Adrenal gland (tissue), 5 donors: ENCODE results near the gene MAST4.

ENCODE experiments used
- POLR2A ChIP-seq, 2 donors: fragments of 450-650 bp; IDR thresholded peaks; one replicate each; pipeline ENCODE4 v1.6.1; 2017; ENCODE audit warnings: antibody characterized with exemption in 2 of 2, mild to moderate bottlenecking in 2 of 2, moderate library complexity in 1 of 2
- TF ChIP-seq, protein P1 (sequence below), 6 experiments: fragments of 450-650 bp in 4 of 6; fragments of 200-600 bp in 2 of 6; sonication (generic) in 1 of 6; IDR thresholded peaks; 1 replicate in 5 of 6; 2 replicates in 1 of 6; pipeline versions ENCODE4 v1.5.1 to v1.8.0; 2016 to 2021; ENCODE audit warnings: antibody characterized with exemption in 6 of 6, mild to moderate bottlenecking in 2 of 6, moderate library complexity in 1 of 6
- donor health status: DM: no; HTN: no; CAD: no.

GRCh38 chr5:66862020-66862419, 265.8 kb downstream of the MAST4 start:
- TF ChIP-seq, protein P1, sequence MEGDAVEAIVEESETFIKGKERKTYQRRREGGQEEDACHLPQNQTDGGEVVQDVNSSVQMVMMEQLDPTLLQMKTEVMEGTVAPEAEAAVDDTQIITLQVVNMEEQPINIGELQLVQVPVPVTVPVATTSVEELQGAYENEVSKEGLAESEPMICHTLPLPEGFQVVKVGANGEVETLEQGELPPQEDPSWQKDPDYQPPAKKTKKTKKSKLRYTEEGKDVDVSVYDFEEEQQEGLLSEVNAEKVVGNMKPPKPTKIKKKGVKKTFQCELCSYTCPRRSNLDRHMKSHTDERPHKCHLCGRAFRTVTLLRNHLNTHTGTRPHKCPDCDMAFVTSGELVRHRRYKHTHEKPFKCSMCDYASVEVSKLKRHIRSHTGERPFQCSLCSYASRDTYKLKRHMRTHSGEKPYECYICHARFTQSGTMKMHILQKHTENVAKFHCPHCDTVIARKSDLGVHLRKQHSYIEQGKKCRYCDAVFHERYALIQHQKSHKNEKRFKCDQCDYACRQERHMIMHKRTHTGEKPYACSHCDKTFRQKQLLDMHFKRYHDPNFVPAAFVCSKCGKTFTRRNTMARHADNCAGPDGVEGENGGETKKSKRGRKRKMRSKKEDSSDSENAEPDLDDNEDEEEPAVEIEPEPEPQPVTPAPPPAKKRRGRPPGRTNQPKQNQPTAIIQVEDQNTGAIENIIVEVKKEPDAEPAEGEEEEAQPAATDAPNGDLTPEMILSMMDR (IDR thresholded peaks at IDR 0.05) = no peak
- TF ChIP-seq POLR2A (IDR thresholded peaks at IDR 0.05) = no peak
